GM12874 (cell line): ENCODE measurements around the gene TMTC3.

Experiments
- CTCF ChIP-seq: IDR thresholded peaks from 2 replicates; pipeline ENCODE4 v1.5.1; 2011; ENCODE audit warnings: low read depth, mild to moderate bottlenecking, control low read depth, low read length, moderate library complexity; ENCODE audit not compliant: insufficient read depth

The TMTC3 gene

GRCh38 chr12:88207921-88208620 lies 66.0 kb downstream of the TMTC3 start:
- no peak for TF ChIP-seq CTCF

GRCh38 chr12:88208661-88209060 lies 66.6 kb downstream of the TMTC3 start:
- no peak for TF ChIP-seq CTCF

- no peak for TF ChIP-seq CTCF
These were observed 76.2 kb downstream of the TMTC3 start for GRCh38 chr12:88218293-88218692.

GRCh38 chr12:88219861-88220260 lies 77.8 kb downstream of the TMTC3 start:
- TF ChIP-seq CTCF, result no peak

- no peak for TF ChIP-seq CTCF
These were observed 81.4 kb downstream of the TMTC3 start for GRCh38 chr12:88223519-88223918.

- no peak for TF ChIP-seq CTCF
These were observed 83.7 kb downstream of the TMTC3 start for GRCh38 chr12:88225776-88226175.

GRCh38 chr12:88227263-88227662 lies 85.2 kb downstream of the TMTC3 start:
- TF ChIP-seq CTCF, result no peak

- TF ChIP-seq CTCF, result no peak
These were observed 85.8 kb downstream of the TMTC3 start for GRCh38 chr12:88227871-88228270.
